HCT116 (cell line): ENCODE results near the gene LRRC74B. TPM values are rescaled to one million over a fixed set of nuclear protein-coding genes. Genes with fewer than 3 reads are reported as not detected.

Experiments used
- ATAC-seq: fragments of 200-7000 bp; cut with Tn5 transposase; 2 replicates; pipeline ENCODE4 v1.9.1; 2020; ENCODE audit warnings: mild to moderate bottlenecking, moderate library complexity
- BruUV-seq: library from RNA; stranded (reverse); fragments of 400-500 nt; replicated peaks from 2 replicates; lab custom pipeline; 2021; lab: Mats Ljungman, UMichigan
- CTCF ChIA-PET: fragments of 300-600 bp; sonication (Branson Sonifier 250); formaldehyde crosslinking; loops from one replicate; lab custom pipeline; 2021; ENCODE audit warnings: antibody characterized with exemption; lab: Charles Lee
- POLR2A ChIA-PET: fragments of 300-600, 350-600 bp; sonication (Branson Sonifier 250); formaldehyde crosslinking; loops from one replicate; lab custom pipeline; 2021; ENCODE audit warnings: antibody characterized with exemption; lab: Charles Lee
- RAD21 ChIA-PET, 2 experiments: fragments of 300-600 bp; sonication (Branson Sonifier 250); formaldehyde crosslinking; loops; one replicate each; lab custom pipeline; 2023; ENCODE audit warnings: low total read pairs in 2 of 2; ENCODE audit not compliant: uncharacterized antibody in 2 of 2, unreplicated experiment in 2 of 2, low non-redundant PET in 1 of 2; lab: Charles Lee
- DNase-seq: peaks from one replicate; pipeline ENCODE4 v3.0.0-alpha.2; 2010; ENCODE audit warnings: low read depth, low spot score
- H2AFZ ChIP-seq: fragments of 200-600 bp; shearing (Covaris generic), sonication (generic); 2 replicates; pipeline ENCODE4 v1.6.1; 2017; ENCODE audit warnings: low read depth, mixed run types, mixed read lengths, antibody characterized with exemption, low read length; ENCODE audit not compliant: poor library complexity, severe bottlenecking
- H3K27ac ChIP-seq: 2 replicates; pipeline ENCODE4 v1.5.1; 2012; ENCODE audit warnings: low read depth, low read length
- H3K27me3 ChIP-seq: fragments of 200-600 bp; sonication (generic); 2 replicates; pipeline ENCODE4 v1.6.1; 2016; ENCODE audit warnings: mixed run types, low read length, mixed read lengths; ENCODE audit not compliant: insufficient read depth
- H3K36me3 ChIP-seq, 2 experiments: fragments of 200-500 bp in 1 of 2; fragments of 200-600 bp in 1 of 2; sonication (Bioruptor generic) in 1 of 2; sonication (generic) in 1 of 2; 2 replicates each; pipeline versions ENCODE4 v1.5.1 to v1.6.1; 2014 to 2016; ENCODE audit warnings: low read length in 2 of 2, inconsistent platforms in 1 of 2, mixed read lengths in 1 of 2, mixed run types in 1 of 2; ENCODE audit not compliant: insufficient read depth in 2 of 2, control insufficient read depth in 1 of 2
- H3K4me1 ChIP-seq, 2 experiments: fragments of 200-600 bp in 1 of 2; sonication (generic) in 1 of 2; 2 replicates each; pipeline versions ENCODE4 v1.5.1 to v1.6.1; 2012 to 2017; ENCODE audit warnings: low read length in 2 of 2, inconsistent platforms in 1 of 2, mild to moderate bottlenecking in 1 of 2, mixed read lengths in 1 of 2, mixed run types in 1 of 2, moderate library complexity in 1 of 2; ENCODE audit not compliant: insufficient read depth in 2 of 2, control insufficient read depth in 1 of 2
- H3K4me2 ChIP-seq: fragments of 200-600 bp; sonication (generic); 2 replicates; pipeline ENCODE4 v1.6.1; 2017; ENCODE audit warnings: mixed run types, low read length, mixed read lengths
- H3K4me3 ChIP-seq, 2 experiments: fragments of 200-600 bp in 1 of 2; sonication (generic) in 1 of 2; replicated peaks in 1 of 2; 2 replicates each; pipeline ENCODE4 v1.5.1; 2011 to 2016; ENCODE audit warnings: low read length in 2 of 2, control low read depth in 1 of 2, low read depth in 1 of 2, mild to moderate bottlenecking in 1 of 2, mixed read lengths in 1 of 2, mixed run types in 1 of 2
- H3K79me2 ChIP-seq: fragments of 200-600 bp; sonication (generic); 2 replicates; pipeline ENCODE4 v1.6.1; 2017; ENCODE audit warnings: mild to moderate bottlenecking, mixed run types, low read length, moderate library complexity, mixed read lengths; ENCODE audit not compliant: insufficient read depth
- H3K9ac ChIP-seq: fragments of 200-600 bp; sonication (generic); 2 replicates; pipeline ENCODE4 v1.6.1; 2016; ENCODE audit warnings: low read length, mixed read lengths
- H3K9me2 ChIP-seq: fragments of 200-600 bp; sonication (generic), shearing (Covaris generic); 2 replicates; pipeline ENCODE4 v1.6.1; 2017; ENCODE audit warnings: mixed run types, mild to moderate bottlenecking, moderate library complexity; ENCODE audit not compliant: insufficient read depth
- H3K9me3 ChIP-seq, 2 experiments: fragments of 200-500 bp in 1 of 2; fragments of 200-600 bp in 1 of 2; sonication (Bioruptor generic) in 1 of 2; sonication (generic) in 1 of 2; 2 replicates each; pipeline ENCODE4 v1.6.1; 2014 to 2017; ENCODE audit warnings: low read length in 2 of 2, mixed read lengths in 2 of 2, inconsistent platforms in 1 of 2, low read depth in 1 of 2, mild to moderate bottlenecking in 1 of 2, mixed run types in 1 of 2, moderate library complexity in 1 of 2; ENCODE audit not compliant: control insufficient read depth in 1 of 2, insufficient read depth in 1 of 2
- H4K20me1 ChIP-seq: fragments of 200-600 bp; sonication (generic), shearing (Covaris generic); 2 replicates; pipeline ENCODE4 v1.6.1; 2017; ENCODE audit warnings: mixed run types, mild to moderate bottlenecking, moderate library complexity; ENCODE audit not compliant: insufficient read depth
- ATF3 ChIP-seq: IDR thresholded peaks from 2 replicates; pipeline ENCODE4 v1.6.1; 2012
- CBX3 ChIP-seq: IDR thresholded peaks from 2 replicates; pipeline ENCODE4 v1.6.1; 2012; ENCODE audit warnings: low read depth
- CEBPB ChIP-seq: IDR thresholded peaks from 2 replicates; pipeline ENCODE4 v1.6.1; 2012; ENCODE audit warnings: low read depth
- EGR1 ChIP-seq: IDR thresholded peaks from 2 replicates; pipeline ENCODE4 v1.6.1; 2012; ENCODE audit warnings: low read depth
- ELF1 ChIP-seq: IDR thresholded peaks from 2 replicates; pipeline ENCODE4 v1.6.1; 2012; ENCODE audit warnings: low read depth, borderline replicate concordance
- EZH2phosphoT487 ChIP-seq: fragments of 200-600 bp; IDR thresholded peaks from 2 replicates; pipeline ENCODE4 v1.6.1; 2018; ENCODE audit warnings: antibody characterized with exemption, borderline replicate concordance
- FOSL1 ChIP-seq: IDR thresholded peaks from 2 replicates; pipeline ENCODE4 v1.6.1; 2012; ENCODE audit warnings: low read depth
- JUND ChIP-seq: IDR thresholded peaks from 2 replicates; pipeline ENCODE4 v1.6.1; 2012
- MAX ChIP-seq: IDR thresholded peaks from 2 replicates; pipeline ENCODE4 v1.6.1; 2012
- POLR2AphosphoS5 ChIP-seq: IDR thresholded peaks from 2 replicates; pipeline ENCODE4 v1.6.1; 2011; ENCODE audit warnings: mild to moderate bottlenecking, low read depth, low read length, moderate library complexity
- SIN3A ChIP-seq: IDR thresholded peaks from 2 replicates; pipeline ENCODE4 v1.6.1; 2012; ENCODE audit warnings: low read depth
- SRF ChIP-seq: IDR thresholded peaks from 2 replicates; pipeline ENCODE4 v1.6.1; 2012; ENCODE audit warnings: low read depth
- YY1 ChIP-seq: IDR thresholded peaks from 2 replicates; pipeline ENCODE4 v1.6.1; 2011; ENCODE audit warnings: low read length, low read depth, moderate library complexity, mild to moderate bottlenecking; ENCODE audit not compliant: insufficient replicate concordance; ENCODE audit errors: extremely low read depth
- ZFX ChIP-seq: fragments of 450-650 bp; IDR thresholded peaks from 2 replicates; pipeline ENCODE4 v1.6.1; 2017
- ZNF274 ChIP-seq: fragments of 200-500 bp; sonication (Bioruptor generic); IDR thresholded peaks from 2 replicates; pipeline ENCODE4 v1.6.1; 2014; ENCODE audit warnings: mild to moderate bottlenecking, low read depth, low read length, inconsistent platforms
- intact Hi-C: fragments of 100-400 bp; cut with micrococcal nuclease; formaldehyde crosslinking; loops from 2 replicates; pipeline ENCODE4 v1.10.0; 2022
- total RNA-seq: library from RNA; stranded (reverse); gene quantifications from one replicate; pipeline ENCODE4 v1.2.1, GENCODE V29; 2021; ENCODE audit not compliant: unreplicated experiment

Gene LRRC74B
- total RNA-seq, 1 experiment from 2014 or later: not detected

- H3K36me3 ChIP-seq: no peaks in the 10 kb centered on the region
- no peaks in the 10 kb centered on the region for H3K9me3 ChIP-seq
- no TSS peak for BruUV-seq
- DNase-seq (no peak), ATAC-seq (no peak)
- intact Hi-C loops: no loop called here
- ChIA-PET CTCF (no interaction called here), POLR2A (no interaction called here), RAD21 (no interaction called here)
- H3K79me2 ChIP-seq: no peaks in the 10 kb centered on the region
- no peak overlapping the region for H3K4me3 ChIP-seq
- no peaks in the 10 kb centered on the region for H3K27me3 ChIP-seq
- TF ChIP-seq SRF (no peak), SIN3A (no peak), JUND (no peak), POLR2AphosphoS5 (no peak), CBX3 (no peak), ATF3 (no peak), EZH2phosphoT487 (no peak)
- no peak overlapping the region for H2AFZ ChIP-seq
- H3K4me1 ChIP-seq: no peaks in the 10 kb centered on the region
- H3K27ac ChIP-seq: no peak overlapping the region
- H3K9me2 ChIP-seq: no peaks in the 10 kb centered on the region
- H3K9ac ChIP-seq: no peak overlapping the region
- H3K4me2 ChIP-seq: no peak overlapping the region
- no peaks in the 10 kb centered on the region for H4K20me1 ChIP-seq
Measured at GRCh38 chr22:21026783-21027692, 18.7 kb upstream of the LRRC74B start.

- H2AFZ ChIP-seq: no peak overlapping the region
- no peaks in the 10 kb centered on the region for H3K9me2 ChIP-seq
- no peaks in the 10 kb centered on the region for H3K9me3 ChIP-seq
- H3K27ac ChIP-seq: no peak overlapping the region
- no peak for TF ChIP-seq JUND
- TF ChIP-seq CEBPB: no peak
- no peak for TF ChIP-seq EZH2phosphoT487
- no peak for TF ChIP-seq YY1
- TF ChIP-seq FOSL1: no peak
- TF ChIP-seq ZFX: no peak
- TF ChIP-seq EGR1: no peak
- TF ChIP-seq ELF1: no peak
- TF ChIP-seq MAX: no peak
- TF ChIP-seq ZNF274: no peak
- intact Hi-C loops: no loop called here
- no peak for ATAC-seq
- no peaks in the 10 kb centered on the region for H3K79me2 ChIP-seq
- DNase-seq: no peak
- no peak overlapping the region for H3K4me3 ChIP-seq
- H3K9ac ChIP-seq: no peak overlapping the region
- H3K4me1 ChIP-seq: no peaks in the 10 kb centered on the region
- no peaks in the 10 kb centered on the region for H3K36me3 ChIP-seq
- ChIA-PET RAD21 (no interaction called here), POLR2A (no interaction called here), CTCF (no interaction called here)
- H3K27me3 ChIP-seq: no peaks in the 10 kb centered on the region
- H3K4me2 ChIP-seq: no peak overlapping the region
- H4K20me1 ChIP-seq: no peaks in the 10 kb centered on the region
- no TSS peak for BruUV-seq
Measured at GRCh38 chr22:21028277-21029251, 17.2 kb upstream of the LRRC74B start.
